ENCODE data around the gene RPL35A. TPM values are rescaled to one million over a fixed set of nuclear protein-coding genes. Genes with fewer than 3 reads are reported as not detected.

Gene RPL35A
- polyA plus RNA-seq, 1 donor from 2014 or later, result 1,996 TPM

Other genes with a start within 250 kb of the RPL35A start
- 46.5 TPM for gene RUBCN, start 213.3 kb upstream of the RPL35A start, polyA plus RNA-seq
- gene FYTTD1, start 200.3 kb upstream of the RPL35A start, polyA plus RNA-seq, result 65.5 TPM
- 24.3 TPM for gene LRCH3, start 158.9 kb upstream of the RPL35A start, polyA plus RNA-seq
- gene LMLN, start 10.0 kb downstream of the RPL35A start, polyA plus RNA-seq, result 1.3 TPM

Measured in IgD-negative memory B cell (primary cell).